H1 (cell line): Measurements from ENCODE around the gene TMEM150A. TPM values are rescaled to one million over a fixed set of nuclear protein-coding genes. Genes with fewer than 3 reads are reported as not detected.

ENCODE experiments used
- CTCF ChIA-PET: fragments of 300-600 bp; sonication (Branson Sonifier 250); formaldehyde crosslinking; loops from one replicate; lab custom pipeline; 2021; ENCODE audit not compliant: partially characterized antibody; lab: Charles Lee
- POLR2A ChIA-PET: fragments of 300-600 bp; sonication (Branson Sonifier 250); formaldehyde crosslinking; loops from one replicate; lab custom pipeline; 2021; ENCODE audit warnings: inconsistent platforms; ENCODE audit not compliant: partially characterized antibody; lab: Charles Lee
- DNase-seq, 2 experiments: peaks; one replicate each; pipeline versions ENCODE4 v3.0.0 to v3.0.0-alpha.2; 2010 to 2022; ENCODE audit warnings: low spot score in 2 of 2, low read depth in 1 of 2, mixed read lengths in 1 of 2
- FAIRE-seq: peaks from 2 replicates; lab custom pipeline; 2011; peaks lifted over from hg19 to GRCh38; lab: Jason Lieb, UNC
- H2AFZ ChIP-seq: 2 replicates; pipeline ENCODE4 v1.8.1; 2012; ENCODE audit warnings: low read length, inconsistent platforms
- H2AK5ac ChIP-seq: 2 replicates; pipeline ENCODE4 v1.6.1; 2013; ENCODE audit warnings: low read depth, low read length
- H2BK120ac ChIP-seq: replicated peaks from 2 replicates; pipeline ENCODE3; 2013; ENCODE audit warnings: low read depth, low read length, inconsistent platforms
- H2BK12ac ChIP-seq: 2 replicates; pipeline ENCODE4 v1.6.1; 2013; ENCODE audit warnings: low read depth, low read length
- H2BK15ac ChIP-seq: 2 replicates; pipeline ENCODE4 v1.6.1; 2013; ENCODE audit warnings: low read length
- H2BK20ac ChIP-seq: 2 replicates; pipeline ENCODE4 v1.6.1; 2013; ENCODE audit warnings: low read length
- H2BK5ac ChIP-seq: 2 replicates; pipeline ENCODE4 v1.6.1; 2013; ENCODE audit warnings: low read depth, low read length
- H3K14ac ChIP-seq: 2 replicates; pipeline ENCODE4 v1.6.1; 2013; ENCODE audit warnings: inconsistent platforms; ENCODE audit not compliant: insufficient read length
- H3K18ac ChIP-seq: 2 replicates; pipeline ENCODE4 v1.6.1; 2013; ENCODE audit warnings: low read length; ENCODE audit errors: extremely low read depth
- H3K23ac ChIP-seq: 2 replicates; pipeline ENCODE4 v1.6.1; 2013; ENCODE audit warnings: inconsistent platforms; ENCODE audit not compliant: insufficient read length
- H3K23me2 ChIP-seq: 2 replicates; pipeline ENCODE4 v1.6.1; 2013; ENCODE audit warnings: low read depth, low read length
- H3K27ac ChIP-seq: 2 replicates; pipeline ENCODE4 v1.6.1; 2011; ENCODE audit warnings: low read depth, low read length, inconsistent platforms
- H3K27me3 ChIP-seq, 4 experiments: replicated peaks in 1 of 4; 1 replicate in 1 of 4; 2 replicates in 3 of 4; pipeline versions ENCODE4 v1.6.1 to v1.8.1; 2011 to 2013; ENCODE audit warnings: low read length in 3 of 4, mild to moderate bottlenecking in 3 of 4, inconsistent platforms in 2 of 4, mixed read lengths in 2 of 4, moderate library complexity in 1 of 4; ENCODE audit not compliant: control insufficient read depth in 3 of 4, insufficient read depth in 3 of 4; ENCODE audit errors: extremely low read depth in 1 of 4
- H3K36me3 ChIP-seq, 4 experiments: 2 replicates each; pipeline versions ENCODE4 v1.6.1 to v1.8.1; 2011 to 2013; ENCODE audit warnings: mild to moderate bottlenecking in 4 of 4, low read length in 3 of 4, moderate library complexity in 2 of 4, control low read depth in 1 of 4, inconsistent platforms in 1 of 4; ENCODE audit not compliant: insufficient read depth in 4 of 4, control insufficient read depth in 2 of 4
- H3K4ac ChIP-seq: replicated peaks from 2 replicates; pipeline ENCODE3; 2013; ENCODE audit warnings: low read length, low read depth, mixed read lengths, inconsistent platforms; ENCODE audit not compliant: insufficient read length
- H3K4me1 ChIP-seq, 4 experiments: replicated peaks in 1 of 4; 1 replicate in 1 of 4; 2 replicates in 3 of 4; pipeline versions ENCODE4 v1.6.1 to v1.8.1; 2011 to 2013; ENCODE audit warnings: low read length in 3 of 4, inconsistent platforms in 2 of 4, mixed read lengths in 1 of 4; ENCODE audit not compliant: insufficient read depth in 4 of 4, control insufficient read depth in 3 of 4
- H3K4me2 ChIP-seq, 2 experiments: 2 replicates each; pipeline versions ENCODE4 v1.6.1 to v1.8.1; 2011 to 2013; ENCODE audit warnings: low read depth in 2 of 2, low read length in 2 of 2, control low read depth in 1 of 2, inconsistent platforms in 1 of 2, mild to moderate bottlenecking in 1 of 2; ENCODE audit not compliant: insufficient read depth in 1 of 2
- H3K4me3 ChIP-seq, 4 experiments: fragments of 200-600, 300-600 bp in 1 of 4; sonication (generic), shearing (Covaris generic), sonication (Bioruptor Twin) in 1 of 4; 2 replicates each; pipeline versions ENCODE4 v1.5.1 to v1.8.1; 2011 to 2016; ENCODE audit warnings: low read length in 4 of 4, low read depth in 3 of 4, control low read depth in 2 of 4, inconsistent platforms in 2 of 4, mild to moderate bottlenecking in 2 of 4, mixed read lengths in 1 of 4, moderate library complexity in 1 of 4; ENCODE audit not compliant: insufficient read depth in 2 of 4; ENCODE audit errors: extremely low read depth in 1 of 4
- H3K56ac ChIP-seq: replicated peaks from 2 replicates; pipeline ENCODE3; 2013; ENCODE audit warnings: low read depth, mild to moderate bottlenecking, mixed read lengths, low read length, inconsistent platforms; ENCODE audit not compliant: insufficient read length
- H3K79me1 ChIP-seq: 2 replicates; pipeline ENCODE4 v1.6.1; 2013; ENCODE audit warnings: low read depth, low read length, control low read depth
- H3K79me2 ChIP-seq, 2 experiments: 2 replicates each; pipeline versions ENCODE4 v1.6.1 to v1.8.1; 2012 to 2013; ENCODE audit warnings: low read length in 2 of 2, mild to moderate bottlenecking in 2 of 2, inconsistent platforms in 1 of 2; ENCODE audit not compliant: insufficient read depth in 2 of 2, control insufficient read depth in 1 of 2
- H3K9ac ChIP-seq, 4 experiments: replicated peaks in 1 of 4; 1 replicate in 1 of 4; 2 replicates in 3 of 4; pipeline versions ENCODE4 v1.6.1 to v1.8.1; 2011 to 2013; ENCODE audit warnings: low read depth in 3 of 4, low read length in 3 of 4, control low read depth in 2 of 4, mild to moderate bottlenecking in 2 of 4, moderate library complexity in 2 of 4, inconsistent platforms in 1 of 4; ENCODE audit errors: extremely low read depth in 1 of 4
- H3K9me3 ChIP-seq, 2 experiments: 2 replicates each; pipeline versions ENCODE4 v1.6.1 to v1.8.1; 2012 to 2013; ENCODE audit warnings: mild to moderate bottlenecking in 2 of 2, moderate library complexity in 2 of 2, control low read depth in 1 of 2, inconsistent platforms in 1 of 2, low read depth in 1 of 2, low read length in 1 of 2, mixed read lengths in 1 of 2; ENCODE audit not compliant: insufficient read depth in 2 of 2
- H4K20me1 ChIP-seq, 2 experiments: replicated peaks in 1 of 2; 2 replicates each; pipeline versions ENCODE3 to v1.8.1; 2011 to 2013; ENCODE audit warnings: inconsistent platforms in 2 of 2, low read length in 2 of 2, mild to moderate bottlenecking in 1 of 2; ENCODE audit not compliant: insufficient read depth in 2 of 2, control insufficient read depth in 1 of 2
- H4K5ac ChIP-seq: 2 replicates; pipeline ENCODE4 v1.6.1; 2013; ENCODE audit warnings: low read length, low read depth, mixed read lengths, inconsistent platforms; ENCODE audit not compliant: insufficient read length
- H4K8ac ChIP-seq: 2 replicates; pipeline ENCODE4 v1.8.0; 2013; ENCODE audit warnings: mild to moderate bottlenecking, moderate library complexity, low read length, inconsistent platforms; ENCODE audit not compliant: insufficient read depth; ENCODE audit errors: extremely low read depth
- H4K91ac ChIP-seq: replicated peaks from 2 replicates; pipeline ENCODE3; 2013; ENCODE audit warnings: low read length, mixed read lengths, inconsistent platforms; ENCODE audit not compliant: insufficient read length
- ASH2L ChIP-seq: fragments of 200-600, 300-600 bp; sonication (generic); IDR thresholded peaks from one replicate; pipeline ENCODE4 v1.7.1; 2017; ENCODE audit warnings: low read length
- ATF2 ChIP-seq: IDR thresholded peaks from 2 replicates; pipeline ENCODE4 v1.6.1; 2012; ENCODE audit warnings: low read length, inconsistent platforms
- CEBPB ChIP-seq: IDR thresholded peaks from 2 replicates; pipeline ENCODE4 v1.6.1; 2012; ENCODE audit warnings: low read depth, low read length
- E2F6 ChIP-seq: IDR thresholded peaks from 2 replicates; pipeline ENCODE4 v1.6.1; 2012; ENCODE audit warnings: inconsistent platforms
- FOSL1 ChIP-seq: IDR thresholded peaks from 2 replicates; pipeline ENCODE4 v1.6.1; 2011; ENCODE audit warnings: mild to moderate bottlenecking, low read depth, low read length, moderate library complexity; ENCODE audit not compliant: insufficient read depth
- KDM1A ChIP-seq: fragments of 200-600, 300-600 bp; sonication (generic); IDR thresholded peaks from 2 replicates; pipeline ENCODE4 v1.7.1; 2016; ENCODE audit warnings: mild to moderate bottlenecking, low read length, borderline replicate concordance
- KDM4A ChIP-seq: IDR thresholded peaks from one replicate; pipeline ENCODE4 v1.7.1; 2012; ENCODE audit warnings: low read depth, mild to moderate bottlenecking, moderate library complexity, low read length, inconsistent platforms; ENCODE audit not compliant: severe bottlenecking
- KDM5A ChIP-seq: fragments of 200-600 bp; IDR thresholded peaks from 2 replicates; pipeline ENCODE4 v1.7.1; 2012; ENCODE audit warnings: mild to moderate bottlenecking, low read length, inconsistent platforms, mixed read lengths
- PHF8 ChIP-seq: fragments of 200-600 bp; sonication (generic); conservative IDR thresholded peaks from 2 replicates; pipeline ENCODE4 v1.7.1; 2012; ENCODE audit warnings: low read depth, mild to moderate bottlenecking, inconsistent platforms, low read length, moderate library complexity
- RFX5 ChIP-seq: IDR thresholded peaks from 2 replicates; pipeline ENCODE4 v1.6.1; 2011; ENCODE audit warnings: low read depth, low read length, improper control_type of control experiment, borderline replicate concordance
- RXRA ChIP-seq: IDR thresholded peaks from 2 replicates; pipeline ENCODE4 v1.6.1; 2011; ENCODE audit warnings: low read depth, mild to moderate bottlenecking, low read length, moderate library complexity; ENCODE audit not compliant: insufficient read depth
- TCF12 ChIP-seq: IDR thresholded peaks from 2 replicates; pipeline ENCODE4 v1.6.1; 2011; ENCODE audit warnings: low read depth, mild to moderate bottlenecking, low read length
- WGBS, 2 experiments: shearing (Covaris generic) in 1 of 2; methylation state at CpG; one replicate each; pipeline versions ENCODE4 v1.1.6 to v1.1.7; 2013 to 2015; ENCODE audit warnings: low lambda C conversion rate in 2 of 2, mixed read lengths in 2 of 2, inconsistent platforms in 1 of 2, low coverage in 1 of 2, missing lambda C conversion rate in 1 of 2; ENCODE audit not compliant: insufficient replicate concordance in 2 of 2, insufficient coverage in 1 of 2, insufficient read length in 1 of 2; ENCODE audit errors: extremely low coverage in 1 of 2, missing lambda C conversion rate in 1 of 2; 5-methylcytosine and 5-hydroxymethylcytosine counted together
- polyA plus RNA-seq, 7 experiments: library from polyadenylated mRNA; depleted of rRNA in 3 of 7; stranded (reverse) in 5 of 7; unstranded in 2 of 7; fragments of >200 nt in 5 of 7; fragments of 200-250 nt in 2 of 7; gene quantifications; 1 replicate in 5 of 7; 2 replicates in 1 of 7; 4 replicates in 1 of 7; pipeline versions ENCODE4 v1.2.1 to v1.2.3, GENCODE V29; 2011 to 2013; ENCODE audit warnings: missing spikeins in 2 of 7, mixed read lengths in 2 of 7
- total RNA-seq: library from RNA; stranded (reverse); fragmentation: NEBNext Ultra II Directional; extraction: Animal tissue kit (Norgen Biotek cat#: 25700); gene quantifications from 2 replicates; pipeline ENCODE4 v1.2.1, GENCODE V29; 2021

The TMEM150A gene
- total and polyA plus RNA-seq, 2 of the 8 experiments (the other 6 are each of a cell fraction or from before 2014, with no cell fraction given) = 19.8 to 29.9 TPM

GRCh38 chr2:85564144-85564563 lies 38.3 kb downstream of the TMEM150A start:
- DNase-seq (no peak), FAIRE-seq (no peak)
- no peak overlapping the region for H2BK5ac ChIP-seq
- H3K9me3 ChIP-seq = no peaks in the 10 kb centered on the region
- H2BK20ac ChIP-seq = no peak overlapping the region
- no peak overlapping the region for H2BK120ac ChIP-seq
- H3K79me1 ChIP-seq = 0 out of 2 replicates have a peak, but pooled peaks cover 4% of the 10 kb centered on the region
- H3K9ac ChIP-seq = no peak overlapping the region
- H2AFZ ChIP-seq = no peak overlapping the region
- no peak overlapping the region for H2AK5ac ChIP-seq
- no peak overlapping the region for H4K5ac ChIP-seq
- no peak overlapping the region for H3K4me2 ChIP-seq
- H4K20me1 ChIP-seq = no peaks in the 10 kb centered on the region
- H2BK15ac ChIP-seq = no peak overlapping the region
- no peaks in the 10 kb centered on the region for H3K4me1 ChIP-seq
- H3K4me3 ChIP-seq = no peak overlapping the region
- H3K14ac ChIP-seq = no peak overlapping the region
- 91% methylated on average over 5 of the region's 5 CpGs; no CpG with 5 or more reads in 1 of the 2 experiments for WGBS, 2 experiments
- H3K79me2 ChIP-seq = peaks cover 0 to 15% of the 10 kb centered on the region in 2 experiments; a peak in 2 of 4 replicates
- no peak overlapping the region for H3K27ac ChIP-seq
- peaks cover 5% of the 10 kb centered on the region for H3K23me2 ChIP-seq
- H3K27me3 ChIP-seq = no peaks in the 10 kb centered on the region
- no peak overlapping the region for H3K56ac ChIP-seq
- H3K4ac ChIP-seq = no peak overlapping the region
- no peak overlapping the region for H4K91ac ChIP-seq
- H2BK12ac ChIP-seq = no peak overlapping the region
- H4K8ac ChIP-seq = no peak overlapping the region
- no peaks in the 10 kb centered on the region for H3K36me3 ChIP-seq
- no peak overlapping the region for H3K18ac ChIP-seq
- POLR2A ChIA-PET = interaction anchor here (0.6 to 38.6 kb wide), 6 partner anchors 13 to 175 kb away, joined by 3 to 1889 read pairs (median 4); partner anchors contain the start of genes C2orf68, CAPG, MAT2A and SH2D6
- H3K23ac ChIP-seq = no peak overlapping the region
- CTCF ChIA-PET = interaction anchor here (0.6 to 1.6 kb wide), 2 partner anchors 11 to 31 kb away, joined by 3 to 4 read pairs; partner anchors contain the start of gene RNF181
- no peak for TF ChIP-seq PHF8
- no peak for TF ChIP-seq TCF12
- TF ChIP-seq E2F6 = no peak
- no peak for TF ChIP-seq KDM1A
- TF ChIP-seq KDM4A = no peak
- no peak for TF ChIP-seq ASH2L
- TF ChIP-seq RFX5 = no peak
- no peak for TF ChIP-seq FOSL1
- TF ChIP-seq CEBPB = no peak
- TF ChIP-seq KDM5A = no peak
- TF ChIP-seq RXRA = no peak
- TF ChIP-seq ATF2 = no peak
